HepG2 (cell line): Measurements from ENCODE around the gene GTPBP6. TPM values are rescaled to one million over a fixed set of nuclear protein-coding genes. Genes with fewer than 3 reads are reported as not detected.
A peak's percentile ranks its signal among the peaks of the same experiment; 100 is the strongest.

Source experiments
- AKAP8 ChIP-seq: sonication (generic); formaldehyde crosslinking; IDR thresholded peaks from 2 replicates; pipeline ENCODE4 v1.5.1; 2020; ENCODE audit warnings: mild to moderate bottlenecking, missing genetic modification reagents
- ARID3A ChIP-seq: IDR thresholded peaks from 2 replicates; pipeline ENCODE4 v1.6.1; 2012; ENCODE audit warnings: low read depth, low read length, improper control_type of control experiment
- ATF5 ChIP-seq: sonication (generic); formaldehyde crosslinking; IDR thresholded peaks from 2 replicates; pipeline ENCODE4 v1.4.0; 2020; ENCODE audit warnings: mild to moderate bottlenecking, low read depth, missing genetic modification reagents
- CREM ChIP-seq, 2 experiments: sonication (generic) in 1 of 2; formaldehyde crosslinking in 1 of 2; IDR thresholded peaks; 2 replicates each; pipeline versions ENCODE4 v1.4.0 to v1.6.1; 2016 to 2020; ENCODE audit warnings: antibody characterized with exemption in 1 of 2, mild to moderate bottlenecking in 1 of 2, missing genetic modification reagents in 1 of 2
- EP300 ChIP-seq, 3 experiments: sonication (generic) in 1 of 3; formaldehyde crosslinking in 1 of 3; IDR thresholded peaks; 2 replicates each; pipeline versions ENCODE4 v1.5.1 to v1.6.1; 2011 to 2020; ENCODE audit warnings: low read depth in 2 of 3, low read length in 2 of 3, borderline replicate concordance in 1 of 3, improper control_type of control experiment in 1 of 3, mild to moderate bottlenecking in 1 of 3, missing genetic modification reagents in 1 of 3, moderate library complexity in 1 of 3
- HDAC1 ChIP-seq: sonication (generic); formaldehyde crosslinking; IDR thresholded peaks from 2 replicates; pipeline ENCODE4 v1.5.1; 2020; ENCODE audit warnings: mild to moderate bottlenecking, missing genetic modification reagents
- HNF4A ChIP-seq: sonication (generic); formaldehyde crosslinking; IDR thresholded peaks from 2 replicates; pipeline ENCODE4 v1.4.0; 2020; ENCODE audit warnings: missing genetic modification reagents
- KLF11 ChIP-seq: IDR thresholded peaks from 2 replicates; pipeline ENCODE4 v1.6.1; 2016; ENCODE audit warnings: missing compliant biosample characterization
- NFRKB ChIP-seq: fragments of 450-650 bp; IDR thresholded peaks from 2 replicates; pipeline ENCODE4 v1.6.1; 2017
- NR2C2 ChIP-seq: sonication (generic); formaldehyde crosslinking; IDR thresholded peaks from 2 replicates; pipeline ENCODE4 v1.4.0; 2020; ENCODE audit warnings: missing genetic modification reagents, mild to moderate bottlenecking, moderate library complexity, borderline replicate concordance
- PHF21A ChIP-seq: sonication (generic); formaldehyde crosslinking; IDR thresholded peaks from 2 replicates; pipeline ENCODE4 v1.5.0; 2020; ENCODE audit warnings: mild to moderate bottlenecking, missing genetic modification reagents
- POLR2A ChIP-seq, 2 experiments: IDR thresholded peaks; 2 replicates each; pipeline ENCODE4 v1.6.1; 2011; ENCODE audit warnings: low read depth in 2 of 2, low read length in 2 of 2, mild to moderate bottlenecking in 1 of 2, moderate library complexity in 1 of 2; ENCODE audit not compliant: insufficient read depth in 1 of 2
- POLR2G ChIP-seq: fragments of 200-400 bp; formaldehyde crosslinking; IDR thresholded peaks from 2 replicates; pipeline ENCODE4 v1.6.1; 2018; ENCODE audit warnings: mild to moderate bottlenecking, low read depth, low read length, moderate library complexity
- PPARG ChIP-seq: conservative IDR thresholded peaks from 2 replicates; pipeline ENCODE4 v1.6.1; 2016; ENCODE audit warnings: missing biosample characterization, missing genetic modification reagents
- SPEN ChIP-seq: sonication (generic); formaldehyde crosslinking; IDR thresholded peaks from 2 replicates; pipeline ENCODE4 v1.5.1; 2020; ENCODE audit warnings: low read depth, mild to moderate bottlenecking, missing genetic modification reagents
- SRY ChIP-seq: sonication (generic); formaldehyde crosslinking; IDR thresholded peaks from 2 replicates; pipeline ENCODE4 v1.8.0; 2022; ENCODE audit warnings: mild to moderate bottlenecking, missing genetic modification reagents
- THAP11 ChIP-seq: IDR thresholded peaks from 2 replicates; pipeline ENCODE4 v1.6.1; 2016; ENCODE audit warnings: missing biosample characterization, missing genetic modification reagents
- ZNF12 ChIP-seq: sonication (generic); formaldehyde crosslinking; IDR thresholded peaks from 2 replicates; pipeline ENCODE4 v1.5.0; 2020; ENCODE audit warnings: missing genetic modification reagents
- ZSCAN21 ChIP-seq: sonication (generic); formaldehyde crosslinking; IDR thresholded peaks from 2 replicates; pipeline ENCODE4 v1.8.0; 2022; ENCODE audit warnings: mild to moderate bottlenecking, missing genetic modification reagents, moderate library complexity, borderline replicate concordance
- polyA plus RNA-seq, 8 experiments: library from polyadenylated mRNA; depleted of rRNA in 3 of 8; stranded (reverse) in 7 of 8; unstranded in 1 of 8; fragments of >200 nt; fragmentation: Illumina TruSeq in 4 of 8; extraction: Trizol in 4 of 8; gene quantifications; 2 replicates each; pipeline versions ENCODE4 v1.2.1 to v1.2.3, GENCODE V29; 2011 to 2016; ENCODE audit warnings: low read depth in 4 of 8, missing spikeins in 1 of 8, mixed read lengths in 1 of 8; ENCODE audit not compliant: insufficient read depth in 1 of 8
- total RNA-seq, 5 experiments: library from RNA; depleted of rRNA; stranded (reverse); fragments of >200 nt; fragmentation: Illumina TruSeq; extraction: Trizol; gene quantifications; 2 replicates each; pipeline ENCODE4 v1.2.3, GENCODE V29; 2016; ENCODE audit warnings: low read depth in 1 of 5
- TF ChIP-seq, protein P1 (sequence below): sonication (generic); formaldehyde crosslinking; IDR thresholded peaks from 2 replicates; pipeline ENCODE4 v1.4.0; 2020; ENCODE audit warnings: missing genetic modification reagents, mild to moderate bottlenecking, borderline replicate concordance
- TF ChIP-seq, protein P2 (sequence below): sonication (generic); formaldehyde crosslinking; conservative IDR thresholded peaks from 2 replicates; pipeline ENCODE4 v1.4.0; 2020; ENCODE audit warnings: mild to moderate bottlenecking, missing genetic modification reagents, moderate library complexity

Gene GTPBP6
- total and polyA plus RNA-seq, 2 of the 13 experiments (the other 11 are each of a cell fraction or from before 2014, with no cell fraction given) = 20.2 to 39.6 TPM

DNA sequence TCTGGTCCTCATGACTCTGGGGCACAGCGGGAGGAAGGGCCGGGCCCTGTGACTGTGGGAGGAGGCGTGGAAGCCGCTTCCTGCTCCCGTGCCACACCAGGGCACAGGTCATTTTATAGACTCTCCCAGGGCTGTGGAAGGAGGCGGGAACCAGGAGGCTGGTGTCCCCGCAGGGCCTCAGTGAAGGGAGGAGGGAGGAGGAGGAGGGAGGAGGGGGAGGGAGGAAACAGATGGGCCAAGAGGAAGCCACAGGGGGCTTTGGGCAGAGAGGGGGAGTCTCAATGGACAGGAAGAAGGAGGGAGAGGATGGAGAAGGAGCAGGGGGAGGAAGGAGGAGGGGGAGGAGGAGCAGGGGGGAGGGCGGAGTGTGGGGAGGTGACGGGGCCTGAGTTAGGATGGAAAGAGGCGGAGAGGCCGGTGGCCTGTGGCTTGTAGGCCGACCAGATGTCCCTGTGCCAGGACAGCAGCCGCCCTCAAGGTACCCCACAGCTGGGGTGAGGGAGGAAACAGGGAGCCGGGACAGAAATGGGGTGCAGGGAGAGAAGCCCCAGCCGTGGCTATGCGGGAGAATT is 43.6 kb downstream of the GTPBP6 start (continued):
- peak; percentile 60 for TF ChIP-seq HNF4A
- peak; percentile 46; the same call in 1 of the 2 replicates for TF ChIP-seq NR2C2 (CRISPR knock-in tag)
- TF ChIP-seq NFRKB = no peak
- TF ChIP-seq ATF5 (CRISPR knock-in tag) = no peak
- 0 out of 2 replicates have a peak, but pooled peaks have one; percentile 69 for TF ChIP-seq SRY
- 0 out of 4 replicates have a peak, but pooled peaks of 1 of the 2 experiments have one; percentile 17 for TF ChIP-seq POLR2A (IDR thresholded peaks at IDR 0.05; ENCODE audit: insufficient read depth in 1 of 2, low read depth in 2 of 2, low read length in 2 of 2)
- TF ChIP-seq SPEN (CRISPR knock-in tag) = 0 out of 2 replicates have a peak, but pooled peaks have one; percentile 14
- TF ChIP-seq, protein P1, sequence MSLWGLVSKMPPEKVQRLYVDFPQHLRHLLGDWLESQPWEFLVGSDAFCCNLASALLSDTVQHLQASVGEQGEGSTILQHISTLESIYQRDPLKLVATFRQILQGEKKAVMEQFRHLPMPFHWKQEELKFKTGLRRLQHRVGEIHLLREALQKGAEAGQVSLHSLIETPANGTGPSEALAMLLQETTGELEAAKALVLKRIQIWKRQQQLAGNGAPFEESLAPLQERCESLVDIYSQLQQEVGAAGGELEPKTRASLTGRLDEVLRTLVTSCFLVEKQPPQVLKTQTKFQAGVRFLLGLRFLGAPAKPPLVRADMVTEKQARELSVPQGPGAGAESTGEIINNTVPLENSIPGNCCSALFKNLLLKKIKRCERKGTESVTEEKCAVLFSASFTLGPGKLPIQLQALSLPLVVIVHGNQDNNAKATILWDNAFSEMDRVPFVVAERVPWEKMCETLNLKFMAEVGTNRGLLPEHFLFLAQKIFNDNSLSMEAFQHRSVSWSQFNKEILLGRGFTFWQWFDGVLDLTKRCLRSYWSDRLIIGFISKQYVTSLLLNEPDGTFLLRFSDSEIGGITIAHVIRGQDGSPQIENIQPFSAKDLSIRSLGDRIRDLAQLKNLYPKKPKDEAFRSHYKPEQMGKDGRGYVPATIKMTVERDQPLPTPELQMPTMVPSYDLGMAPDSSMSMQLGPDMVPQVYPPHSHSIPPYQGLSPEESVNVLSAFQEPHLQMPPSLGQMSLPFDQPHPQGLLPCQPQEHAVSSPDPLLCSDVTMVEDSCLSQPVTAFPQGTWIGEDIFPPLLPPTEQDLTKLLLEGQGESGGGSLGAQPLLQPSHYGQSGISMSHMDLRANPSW (CRISPR knock-in tag) = no peak
- TF ChIP-seq THAP11 (CRISPR knock-in tag) = 0 out of 2 replicates have a peak, but pooled peaks have one; percentile 32
- TF ChIP-seq EP300 (IDR thresholded peaks at IDR 0.05; ENCODE audit: low read depth in 2 of 2, low read length in 2 of 2) = peak in 1 of 2 experiments; percentile 29; a peak in 1 of 4 replicates
- TF ChIP-seq EP300 (CRISPR knock-in tag; IDR thresholded peaks at IDR 0.05; ENCODE audit: borderline replicate concordance) = no peak
- TF ChIP-seq CREM (IDR thresholded peaks at IDR 0.05) = no peak
- no peak for TF ChIP-seq CREM (CRISPR knock-in tag; IDR thresholded peaks at IDR 0.05)
- no peak for TF ChIP-seq KLF11
- no peak for TF ChIP-seq AKAP8 (CRISPR knock-in tag)
- TF ChIP-seq PHF21A (CRISPR knock-in tag) = peak; percentile 44; the same call in 1 of the 2 replicates
- TF ChIP-seq, protein P2, sequence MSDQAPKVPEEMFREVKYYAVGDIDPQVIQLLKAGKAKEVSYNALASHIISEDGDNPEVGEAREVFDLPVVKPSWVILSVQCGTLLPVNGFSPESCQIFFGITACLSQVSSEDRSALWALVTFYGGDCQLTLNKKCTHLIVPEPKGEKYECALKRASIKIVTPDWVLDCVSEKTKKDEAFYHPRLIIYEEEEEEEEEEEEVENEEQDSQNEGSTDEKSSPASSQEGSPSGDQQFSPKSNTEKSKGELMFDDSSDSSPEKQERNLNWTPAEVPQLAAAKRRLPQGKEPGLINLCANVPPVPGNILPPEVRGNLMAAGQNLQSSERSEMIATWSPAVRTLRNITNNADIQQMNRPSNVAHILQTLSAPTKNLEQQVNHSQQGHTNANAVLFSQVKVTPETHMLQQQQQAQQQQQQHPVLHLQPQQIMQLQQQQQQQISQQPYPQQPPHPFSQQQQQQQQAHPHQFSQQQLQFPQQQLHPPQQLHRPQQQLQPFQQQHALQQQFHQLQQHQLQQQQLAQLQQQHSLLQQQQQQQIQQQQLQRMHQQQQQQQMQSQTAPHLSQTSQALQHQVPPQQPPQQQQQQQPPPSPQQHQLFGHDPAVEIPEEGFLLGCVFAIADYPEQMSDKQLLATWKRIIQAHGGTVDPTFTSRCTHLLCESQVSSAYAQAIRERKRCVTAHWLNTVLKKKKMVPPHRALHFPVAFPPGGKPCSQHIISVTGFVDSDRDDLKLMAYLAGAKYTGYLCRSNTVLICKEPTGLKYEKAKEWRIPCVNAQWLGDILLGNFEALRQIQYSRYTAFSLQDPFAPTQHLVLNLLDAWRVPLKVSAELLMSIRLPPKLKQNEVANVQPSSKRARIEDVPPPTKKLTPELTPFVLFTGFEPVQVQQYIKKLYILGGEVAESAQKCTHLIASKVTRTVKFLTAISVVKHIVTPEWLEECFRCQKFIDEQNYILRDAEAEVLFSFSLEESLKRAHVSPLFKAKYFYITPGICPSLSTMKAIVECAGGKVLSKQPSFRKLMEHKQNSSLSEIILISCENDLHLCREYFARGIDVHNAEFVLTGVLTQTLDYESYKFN (CRISPR knock-in tag) = peak; percentile 79
- no peak for TF ChIP-seq ARID3A
- TF ChIP-seq ZNF12 = no peak
- peak; percentile 4; the same call in 1 of the 2 replicates for TF ChIP-seq POLR2G
- 0 out of 2 replicates have a peak, but pooled peaks have one; percentile 34 for TF ChIP-seq ZSCAN21 (CRISPR knock-in tag)
- TF ChIP-seq HDAC1 (CRISPR knock-in tag) = peak; percentile 74
- TF ChIP-seq PPARG = peak; percentile 93
